HFFc6 (cell line): ENCODE data around the gene WLS. TPM values are rescaled to one million over a fixed set of nuclear protein-coding genes. Genes with fewer than 3 reads are reported as not detected.

Experiments
- DNase-seq: peaks from one replicate; pipeline ENCODE4 v3.0.0-alpha.2; 2018
- H3K27ac Mint-ChIP-seq: 2 replicates; pipeline ENCODE4 v1.8.0; 2020; ENCODE audit warnings: mild to moderate bottlenecking, mixed read lengths
- H3K27me3 Mint-ChIP-seq: 2 replicates; pipeline ENCODE4 v1.8.0; 2021; ENCODE audit warnings: mild to moderate bottlenecking, moderate library complexity, mixed read lengths; ENCODE audit not compliant: insufficient read depth
- H3K36me3 Mint-ChIP-seq: 2 replicates; pipeline ENCODE4 v1.8.0; 2021; ENCODE audit warnings: low read depth, mixed read lengths
- H3K4me1 Mint-ChIP-seq: 2 replicates; pipeline ENCODE4 v1.8.0; 2020; ENCODE audit warnings: low read depth, mixed read lengths
- H3K4me3 Mint-ChIP-seq: 2 replicates; pipeline ENCODE4 v1.8.0; 2020; ENCODE audit warnings: mild to moderate bottlenecking, moderate library complexity, mixed read lengths
- H3K9me3 Mint-ChIP-seq: 2 replicates; pipeline ENCODE4 v1.8.0; 2020; ENCODE audit warnings: mild to moderate bottlenecking, mixed read lengths
- total RNA-seq, 6 experiments: library from RNA; stranded (reverse); fragmentation: NEBNext Ultra II Directional; extraction: Animal tissue kit (Norgen Biotek cat#: 25700); gene quantifications; 2 replicates in 1 of 6; 3 replicates in 5 of 6; pipeline ENCODE4 v1.2.3, GENCODE V29; 2021
- TF ChIP-seq, protein P1 (sequence below): fragments of 200-600 bp; sonication (generic); IDR thresholded peaks from 2 replicates; pipeline ENCODE4 v1.5.0; 2021; ENCODE audit warnings: antibody characterized with exemption, mild to moderate bottlenecking

Gene WLS
- total RNA-seq, 6 experiments from 2014 or later, result 39.4 to 52.0 (median 42.3) TPM

DNA sequence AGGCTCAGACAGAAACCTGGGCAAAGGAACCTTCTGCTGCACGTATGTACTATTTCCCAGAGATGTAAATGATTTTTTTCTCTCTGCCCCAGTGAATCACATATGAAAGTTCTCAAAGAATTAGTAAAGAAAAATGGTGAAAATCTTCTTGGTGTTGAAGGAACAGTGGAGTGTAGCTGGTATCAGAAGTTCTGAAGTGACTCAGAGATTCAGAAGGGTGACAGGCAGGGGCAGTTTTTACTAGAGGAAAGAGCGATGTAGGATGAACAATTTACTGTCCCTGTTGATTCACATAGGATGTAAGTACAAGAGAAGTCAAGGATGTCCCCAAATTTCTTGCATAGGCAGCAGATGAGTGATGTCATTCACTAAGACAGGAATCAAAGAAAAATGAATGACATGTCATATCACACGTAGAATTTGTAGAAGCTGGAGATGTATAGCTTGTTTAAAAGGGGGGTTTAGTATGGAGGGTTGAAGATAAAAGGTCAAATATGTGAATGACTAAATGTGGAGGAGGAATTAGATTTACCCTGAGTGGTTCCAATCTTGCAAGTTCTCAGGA is 26.4 kb downstream of the WLS start:
- Mint-ChIP-seq H3K27me3 (no peaks in the 10 kb centered on the region), H3K4me3 (no peak overlapping the region), H3K27ac (no peak overlapping the region), H3K9me3 (no peaks in the 10 kb centered on the region), H3K36me3 (peaks cover 3% of the 10 kb centered on the region; the same call in 1 of the 2 replicates), H3K4me1 (peaks cover 69% of the 10 kb centered on the region)
- no peak for DNase-seq
- TF ChIP-seq, protein P1, sequence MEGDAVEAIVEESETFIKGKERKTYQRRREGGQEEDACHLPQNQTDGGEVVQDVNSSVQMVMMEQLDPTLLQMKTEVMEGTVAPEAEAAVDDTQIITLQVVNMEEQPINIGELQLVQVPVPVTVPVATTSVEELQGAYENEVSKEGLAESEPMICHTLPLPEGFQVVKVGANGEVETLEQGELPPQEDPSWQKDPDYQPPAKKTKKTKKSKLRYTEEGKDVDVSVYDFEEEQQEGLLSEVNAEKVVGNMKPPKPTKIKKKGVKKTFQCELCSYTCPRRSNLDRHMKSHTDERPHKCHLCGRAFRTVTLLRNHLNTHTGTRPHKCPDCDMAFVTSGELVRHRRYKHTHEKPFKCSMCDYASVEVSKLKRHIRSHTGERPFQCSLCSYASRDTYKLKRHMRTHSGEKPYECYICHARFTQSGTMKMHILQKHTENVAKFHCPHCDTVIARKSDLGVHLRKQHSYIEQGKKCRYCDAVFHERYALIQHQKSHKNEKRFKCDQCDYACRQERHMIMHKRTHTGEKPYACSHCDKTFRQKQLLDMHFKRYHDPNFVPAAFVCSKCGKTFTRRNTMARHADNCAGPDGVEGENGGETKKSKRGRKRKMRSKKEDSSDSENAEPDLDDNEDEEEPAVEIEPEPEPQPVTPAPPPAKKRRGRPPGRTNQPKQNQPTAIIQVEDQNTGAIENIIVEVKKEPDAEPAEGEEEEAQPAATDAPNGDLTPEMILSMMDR, result no peak

GRCh38 chr1:68204977-68205630 is 27.2 kb downstream of the WLS start:
- Mint-ChIP-seq H3K27ac (no peak overlapping the region), H3K9me3 (no peaks in the 10 kb centered on the region), H3K4me1 (peaks cover 68% of the 10 kb centered on the region), H3K4me3 (no peak overlapping the region), H3K27me3 (no peaks in the 10 kb centered on the region), H3K36me3 (peaks cover 3% of the 10 kb centered on the region; the same call in 1 of the 2 replicates)
- TF ChIP-seq, protein P1, result peak; percentile 40
- no peak for DNase-seq

DNA sequence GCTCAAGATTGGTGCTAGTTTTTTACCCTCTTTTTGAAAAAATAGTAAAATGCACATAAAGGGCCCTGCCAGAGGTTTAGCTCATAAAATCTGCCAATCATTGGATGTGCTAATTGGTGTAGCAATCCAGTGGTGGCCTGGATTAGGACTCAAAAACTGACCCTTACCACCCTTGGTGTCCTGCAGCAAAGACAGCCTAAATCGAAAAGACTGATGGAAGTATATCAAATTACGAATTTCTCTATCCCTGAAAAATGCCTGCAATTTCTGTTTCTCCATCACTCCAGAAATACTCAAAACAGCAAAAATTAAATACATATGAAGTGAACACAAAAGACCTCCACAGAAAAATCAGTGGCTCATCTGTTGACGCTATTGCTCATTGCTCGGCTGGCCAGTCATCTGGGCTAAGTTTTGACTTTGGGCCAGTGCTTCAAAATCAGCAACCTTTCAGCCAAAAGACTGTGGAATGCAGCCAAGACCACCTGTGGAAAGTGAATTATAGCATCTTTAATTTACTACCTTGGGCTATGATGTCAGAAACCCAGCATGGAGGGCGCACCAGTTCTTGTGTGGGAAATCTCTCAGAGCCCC is 30.0 kb downstream of the WLS start:
- peaks cover 82% of the 10 kb centered on the region for H3K4me1 Mint-ChIP-seq
- no peaks in the 10 kb centered on the region for H3K9me3 Mint-ChIP-seq

DNA sequence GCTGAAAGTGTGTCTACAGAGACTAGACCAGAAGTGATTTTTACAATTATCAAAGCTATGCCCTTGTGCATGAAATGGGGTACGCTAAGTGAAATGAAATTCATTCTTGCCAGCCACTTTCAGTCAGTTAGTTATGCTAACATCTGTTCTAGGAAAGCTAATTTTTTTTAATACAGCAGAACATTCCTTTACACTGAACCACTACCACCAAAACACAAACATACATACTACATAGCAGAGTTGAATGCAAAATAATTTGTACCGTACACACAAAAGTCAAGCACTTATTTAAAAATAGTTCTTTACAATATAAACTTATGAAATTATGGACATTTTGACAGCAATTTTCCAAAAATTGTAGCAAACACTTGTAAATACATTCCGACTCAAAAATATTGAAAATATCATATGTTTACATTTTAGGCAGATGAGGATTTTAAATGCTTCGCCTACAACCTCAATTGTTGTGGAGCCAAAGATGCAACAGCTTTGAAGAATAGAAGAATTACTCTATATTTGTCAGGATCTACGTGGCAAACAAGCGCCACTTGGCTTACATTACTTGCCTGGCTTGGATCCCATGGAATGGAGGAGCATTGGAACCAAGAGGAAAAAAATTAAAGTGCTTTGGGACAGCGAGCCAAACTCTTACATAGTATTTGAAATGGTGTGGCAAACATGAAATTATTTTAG is 30.6 kb downstream of the WLS start:
- peaks cover 82% of the 10 kb centered on the region for H3K4me1 Mint-ChIP-seq
- no peak overlapping the region; the same call in 1 of the 2 replicates for H3K4me3 Mint-ChIP-seq
- DNase-seq, result no peak
- H3K9me3 Mint-ChIP-seq, result no peaks in the 10 kb centered on the region
- no peaks in the 10 kb centered on the region for H3K27me3 Mint-ChIP-seq
- no peaks in the 10 kb centered on the region for H3K36me3 Mint-ChIP-seq
- peak overlapping the region; percentile 27; the same call in 1 of the 2 replicates for H3K27ac Mint-ChIP-seq
- TF ChIP-seq, protein P1, result no peak

More for the DNA sequence above, 30.0 kb downstream of the WLS start:
- no peaks in the 10 kb centered on the region for H3K36me3 Mint-ChIP-seq
- DNase-seq, result no peak
- TF ChIP-seq, protein P1, result no peak
- no peaks in the 10 kb centered on the region for H3K27me3 Mint-ChIP-seq
- H3K4me3 Mint-ChIP-seq, result peak overlapping the region; percentile 31; the same call in 1 of the 2 replicates
- H3K27ac Mint-ChIP-seq, result peak overlapping the region; percentile 27; the same call in 1 of the 2 replicates

DNA sequence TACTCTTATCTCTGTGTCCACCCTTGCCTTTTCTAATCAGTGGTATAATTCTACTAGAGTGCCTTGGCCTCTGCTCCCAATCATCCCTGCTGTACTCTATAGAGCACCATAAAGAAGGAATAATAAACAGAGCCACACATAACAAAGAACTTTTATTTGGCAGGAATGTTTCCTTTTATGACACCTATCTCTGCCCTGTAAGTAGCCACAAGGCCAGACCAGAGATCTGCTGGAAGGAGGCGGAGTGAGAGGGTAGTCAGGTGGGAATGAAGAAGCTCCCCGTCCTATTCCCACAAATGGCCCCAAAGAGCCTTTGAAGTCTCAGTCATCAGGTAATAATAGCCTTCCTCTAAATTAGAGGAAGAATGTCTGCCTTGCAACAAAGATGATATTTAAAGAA is 32.7 kb downstream of the WLS start:
- H3K4me1 Mint-ChIP-seq, result peaks cover 68% of the 10 kb centered on the region
- H3K27ac Mint-ChIP-seq, result 0 out of 2 replicates have a peak overlapping the region, but pooled peaks have one; percentile 67
- H3K27me3 Mint-ChIP-seq, result no peaks in the 10 kb centered on the region

More for the DNA sequence above, 32.7 kb downstream of the WLS start:
- Mint-ChIP-seq H3K4me3 (no peak overlapping the region), H3K36me3 (no peaks in the 10 kb centered on the region), H3K9me3 (no peaks in the 10 kb centered on the region)
- DNase-seq, result no peak
- TF ChIP-seq, protein P1, result no peak
